ENCODE data around the gene SMC6.

SMC6 gene

GRCh38 chr2:17718689-17719088 is 34.9 kb downstream of the SMC6 start:
- DNase-seq (ENCODE audit: low read depth in 2 of 2), result no peak

- DNase-seq (ENCODE audit: low read depth in 2 of 2), result no peak
Observed at GRCh38 chr2:17717666-17718065, 35.9 kb downstream of the SMC6 start.

- no peak for DNase-seq (ENCODE audit: low read depth in 2 of 2)
Observed at GRCh38 chr2:17713291-17713690, 40.3 kb downstream of the SMC6 start.

GRCh38 chr2:17710547-17711248 is 42.9 kb downstream of the SMC6 start:
- DNase-seq (ENCODE audit: low read depth in 2 of 2), result no peak

DNA sequence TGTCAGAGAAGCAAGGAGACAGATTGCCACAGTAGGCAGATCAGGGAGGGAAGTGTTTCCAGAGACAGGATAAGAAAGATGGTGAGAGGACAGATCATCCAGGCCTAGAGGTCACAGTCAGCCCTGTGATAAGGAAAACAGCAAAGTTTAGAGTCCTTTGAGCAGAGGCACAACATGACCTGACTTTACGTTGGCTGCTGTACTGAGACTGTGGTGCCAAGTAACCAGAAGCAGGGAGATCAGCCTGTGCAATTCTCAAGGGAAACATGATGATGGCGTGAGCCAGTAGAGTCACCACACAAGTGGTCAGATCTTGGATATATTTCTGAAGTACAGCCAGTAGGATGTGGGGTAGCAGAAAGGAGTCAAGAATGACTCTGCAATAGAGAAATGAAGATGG is 43.7 kb downstream of the SMC6 start:
- no peak for DNase-seq (ENCODE audit: low read depth in 2 of 2)

DNA sequence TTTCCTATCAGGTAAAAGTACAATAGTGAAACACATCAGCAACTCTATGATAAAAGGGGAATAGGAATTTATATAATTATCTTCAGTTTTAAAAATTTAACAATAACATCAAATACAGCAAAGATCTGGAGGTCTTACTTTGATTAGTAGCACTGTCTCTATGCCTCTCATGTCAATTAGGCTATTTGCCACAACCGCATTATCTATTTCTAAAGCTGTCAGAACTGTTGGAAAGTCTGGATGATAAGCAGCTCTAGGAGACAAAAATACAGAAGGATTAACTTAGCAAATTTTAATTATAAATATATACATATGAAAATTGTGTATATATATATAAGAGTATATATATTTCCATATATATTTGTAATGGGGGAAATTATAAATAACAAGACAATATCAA is 45.1 kb downstream of the SMC6 start:
- no peak for DNase-seq (ENCODE audit: low read depth in 2 of 2)

- no peak for DNase-seq (ENCODE audit: low read depth in 2 of 2)
Observed at GRCh38 chr2:17706845-17707244, 46.8 kb downstream of the SMC6 start.

- no peak for DNase-seq (ENCODE audit: low read depth in 2 of 2)
Observed at GRCh38 chr2:17690776-17691175, 62.8 kb downstream of the SMC6 start.

DNA sequence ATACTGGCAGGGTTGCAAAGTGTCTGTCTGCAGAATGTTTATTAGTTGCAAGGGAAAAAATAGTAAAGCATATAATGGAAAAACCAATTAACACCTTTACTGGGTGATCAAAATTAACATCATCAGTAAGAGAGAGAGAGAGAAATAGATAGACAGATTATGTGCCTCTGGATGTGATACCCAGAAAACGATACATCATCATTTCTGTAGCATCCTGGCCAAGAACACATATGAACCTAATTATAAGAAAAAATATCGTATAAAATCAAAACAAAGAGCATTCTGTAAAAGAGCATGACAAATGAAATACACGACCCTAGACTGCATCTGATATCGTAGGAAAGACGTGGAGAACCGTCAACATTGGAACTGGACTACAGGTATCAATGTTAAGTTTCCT is 64.6 kb downstream of the SMC6 start:
- DNase-seq (ENCODE audit: low read depth in 2 of 2), result no peak

DNA sequence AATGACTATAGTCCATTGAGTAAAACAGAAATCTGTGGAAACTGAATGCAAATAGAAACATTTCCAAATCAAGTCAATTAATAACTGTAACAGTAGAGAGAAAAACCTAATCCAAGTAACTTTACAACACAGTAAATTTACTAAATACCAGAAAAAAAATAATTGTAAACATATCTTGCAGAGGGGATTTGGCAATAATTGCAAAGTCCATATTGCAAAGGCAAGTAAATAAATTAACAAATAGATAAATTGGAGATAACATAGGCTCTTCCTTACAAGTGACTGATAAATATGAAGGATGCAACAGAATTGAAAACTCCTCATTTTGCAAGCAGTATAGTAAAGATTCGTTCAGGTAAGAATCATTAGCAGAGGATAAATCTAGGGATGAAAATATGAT is 65.0 kb downstream of the SMC6 start:
- no peak for DNase-seq (ENCODE audit: low read depth in 2 of 2)

DNA sequence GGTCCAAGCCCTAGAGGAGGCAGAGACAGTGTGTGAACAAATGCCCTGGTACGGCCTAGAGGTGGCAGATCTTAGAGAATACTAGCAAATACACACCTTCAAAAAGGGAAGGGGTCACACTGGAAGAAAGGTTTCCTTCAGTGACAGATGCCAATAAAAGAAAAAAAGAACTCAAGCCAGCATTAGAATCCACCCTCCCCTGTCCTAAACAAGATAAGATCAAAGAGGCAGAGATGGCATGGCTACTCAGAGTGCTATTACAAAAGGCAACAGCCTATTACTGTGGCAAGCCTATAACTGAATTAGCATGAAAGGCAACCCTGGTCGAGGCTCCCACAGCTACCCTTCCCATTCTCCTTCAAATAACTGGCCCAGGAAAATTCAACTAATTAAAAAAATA is 69.6 kb downstream of the SMC6 start:
- no peak for DNase-seq (ENCODE audit: low read depth in 2 of 2)

GRCh38 chr2:17682098-17682857 is 71.3 kb downstream of the SMC6 start:
- no peak for DNase-seq (ENCODE audit: low read depth in 2 of 2)

GRCh38 chr2:17680119-17680518 is 73.5 kb downstream of the SMC6 start:
- no peak for DNase-seq (ENCODE audit: low read depth in 2 of 2)

DNA sequence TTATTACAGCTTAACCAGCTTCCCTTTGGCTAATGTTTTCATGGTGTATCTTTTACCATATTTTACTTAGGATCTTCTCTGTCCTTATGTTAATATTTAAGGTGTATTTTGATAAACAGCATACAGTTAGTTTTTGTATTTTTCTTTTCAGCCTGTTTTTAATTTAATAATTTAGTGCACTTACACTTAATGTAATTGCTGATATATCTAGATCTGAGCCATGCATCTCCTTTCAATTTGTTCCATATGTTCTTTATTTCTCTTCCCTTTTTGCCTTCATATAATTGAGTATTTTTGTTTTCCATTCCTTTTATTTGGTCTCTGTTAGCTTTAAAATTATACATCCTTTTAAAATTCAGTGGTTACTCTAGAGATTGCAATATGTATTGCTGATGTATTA is 78.8 kb downstream of the SMC6 start:
- DNase-seq (ENCODE audit: low read depth in 2 of 2), result no peak

GRCh38 chr2:17672583-17673317 is 80.9 kb downstream of the SMC6 start:
- DNase-seq (ENCODE audit: low read depth in 2 of 2), result no peak

GRCh38 chr2:17667898-17668297 is 85.7 kb downstream of the SMC6 start:
- DNase-seq (ENCODE audit: low read depth in 2 of 2), result no peak

GRCh38 chr2:17664534-17664933 is 89.1 kb downstream of the SMC6 start:
- no peak for DNase-seq (ENCODE audit: low read depth in 2 of 2)

DNA sequence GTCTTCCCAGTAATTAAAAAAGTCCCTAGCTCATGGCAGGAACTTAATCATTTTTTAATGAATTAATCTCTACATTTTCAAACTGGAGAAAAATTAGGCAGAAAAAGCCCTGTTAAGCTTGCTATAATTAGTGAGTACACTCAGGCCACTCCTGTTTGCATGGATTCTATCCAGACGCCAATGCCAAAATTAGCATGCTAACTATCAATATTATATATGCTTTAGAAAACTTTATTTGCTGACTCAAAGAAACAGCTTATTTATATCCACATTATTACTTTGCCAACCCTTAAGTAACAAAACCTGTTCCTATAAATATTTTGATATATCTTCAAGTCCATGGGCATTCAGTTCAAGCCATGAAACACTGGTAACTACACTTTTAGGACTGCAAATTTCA is 90.9 kb downstream of the SMC6 start:
- no peak for DNase-seq (ENCODE audit: low read depth in 2 of 2)

DNA sequence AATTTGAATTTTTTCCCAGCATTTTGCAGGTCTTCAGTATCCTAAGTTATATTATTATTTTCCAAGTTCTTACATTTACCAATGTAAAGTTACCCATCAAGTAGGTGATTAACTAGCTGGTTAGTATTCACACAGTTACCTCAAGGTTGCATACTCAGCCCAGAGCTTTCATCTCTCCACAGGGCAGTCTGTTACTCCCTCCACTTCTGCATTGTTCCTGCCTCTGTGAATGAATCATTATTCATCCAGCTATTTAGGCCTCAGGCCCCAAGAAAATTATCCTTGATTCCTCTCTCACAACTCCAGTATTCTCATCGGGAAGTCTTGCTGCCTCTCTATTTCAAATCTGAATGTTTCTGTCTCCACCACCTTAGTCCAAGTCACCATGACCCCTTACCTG is 92.2 kb downstream of the SMC6 start:
- no peak for DNase-seq (ENCODE audit: low read depth in 2 of 2)

DNA sequence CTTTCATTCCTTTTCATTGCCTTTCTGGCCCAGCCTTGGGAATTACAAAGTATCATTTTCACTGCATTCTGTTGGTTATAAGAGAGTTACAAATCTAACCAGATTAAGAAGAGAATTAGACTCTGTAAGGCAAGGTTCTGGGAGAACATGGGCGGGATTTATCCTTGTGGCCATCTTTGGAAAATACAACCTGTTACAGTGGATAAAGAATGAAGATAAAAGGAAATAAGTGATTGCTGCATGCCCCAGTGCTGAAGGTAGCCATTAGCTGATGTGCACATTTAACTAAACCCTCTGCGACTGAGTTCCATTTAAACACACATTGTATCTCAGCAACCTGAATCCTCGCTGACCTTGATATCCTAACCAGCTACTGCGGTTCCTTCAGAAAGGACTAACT is 93.4 kb downstream of the SMC6 start:
- DNase-seq (ENCODE audit: low read depth in 2 of 2), result no peak

DNA sequence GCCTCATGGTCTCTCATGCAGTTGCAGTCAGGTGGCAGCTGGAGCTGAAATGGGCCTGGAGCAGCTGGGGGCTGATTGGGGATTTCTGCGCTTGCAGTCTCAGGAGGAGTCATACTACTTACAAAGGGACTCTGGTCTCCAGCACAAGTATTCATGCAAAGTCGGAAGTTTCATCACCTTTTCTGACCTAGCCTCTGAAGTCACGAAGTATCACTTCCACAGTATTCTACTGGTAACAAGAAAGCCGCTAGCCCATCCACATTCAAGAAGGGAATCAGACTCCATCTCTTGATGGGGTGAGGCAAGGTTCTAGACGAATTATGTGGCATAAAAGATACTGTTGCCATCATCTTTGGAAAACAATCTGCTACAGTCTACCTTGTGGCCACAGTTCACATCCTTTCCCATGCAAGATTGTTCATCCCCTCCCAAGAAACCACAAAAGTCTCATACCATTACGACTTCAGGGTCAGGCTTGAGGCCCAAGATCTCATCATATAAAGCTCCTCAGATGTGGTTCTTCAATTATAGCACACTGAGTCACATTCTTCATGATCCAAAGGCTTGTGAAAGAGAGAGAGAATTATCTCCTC is 95.3 kb downstream of the SMC6 start:
- no peak for DNase-seq (ENCODE audit: low read depth in 2 of 2)

DNA sequence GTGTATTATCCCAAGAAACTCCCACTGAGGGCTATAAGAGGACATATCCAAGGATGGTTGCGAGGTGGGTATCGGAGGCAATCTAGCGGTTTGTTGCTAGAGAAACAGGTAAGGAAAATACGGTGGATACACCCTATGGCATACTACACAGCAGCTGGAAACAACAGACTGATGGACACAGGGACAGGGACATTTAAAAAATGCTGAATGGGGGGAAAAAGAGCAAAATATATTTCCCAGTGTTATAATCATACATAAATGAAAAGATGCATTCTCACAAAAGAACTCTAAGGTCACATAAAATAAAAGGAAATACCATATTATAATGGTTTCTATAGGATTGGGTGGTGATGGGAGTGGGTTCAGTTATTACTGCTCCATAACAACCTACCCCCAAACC is 95.9 kb downstream of the SMC6 start:
- DNase-seq (ENCODE audit: low read depth in 2 of 2), result no peak

All from stimulated activated CD4-positive, alpha-beta T cell treated with anti-CD3 and anti-CD28 coated beads, Interleukin-15, amount 100 ng/mL, for 48 hours (primary cell).